Activated CD4-positive, alpha-beta T cell treated with anti-CD3 and anti-CD28 coated beads for 24 hours (primary cell): Measurements from ENCODE around the gene CFLAR.

Experiments
- DNase-seq, 2 donors: peaks; one replicate each; pipeline ENCODE4 v3.0.0-alpha.2; 2020; ENCODE audit warnings: low read depth in 2 of 2

The CFLAR gene

GRCh38 chr2:201216918-201217317, 101.0 kb downstream of the CFLAR start:
- DNase-seq: no peak

GRCh38 chr2:201218780-201219179, 102.8 kb downstream of the CFLAR start:
- DNase-seq: no peak

- DNase-seq: no peak
These were observed 103.5 kb downstream of the CFLAR start for GRCh38 chr2:201219328-201220096.

- no peak for DNase-seq
These were observed 104.2 kb downstream of the CFLAR start for GRCh38 chr2:201220102-201220570.

DNA sequence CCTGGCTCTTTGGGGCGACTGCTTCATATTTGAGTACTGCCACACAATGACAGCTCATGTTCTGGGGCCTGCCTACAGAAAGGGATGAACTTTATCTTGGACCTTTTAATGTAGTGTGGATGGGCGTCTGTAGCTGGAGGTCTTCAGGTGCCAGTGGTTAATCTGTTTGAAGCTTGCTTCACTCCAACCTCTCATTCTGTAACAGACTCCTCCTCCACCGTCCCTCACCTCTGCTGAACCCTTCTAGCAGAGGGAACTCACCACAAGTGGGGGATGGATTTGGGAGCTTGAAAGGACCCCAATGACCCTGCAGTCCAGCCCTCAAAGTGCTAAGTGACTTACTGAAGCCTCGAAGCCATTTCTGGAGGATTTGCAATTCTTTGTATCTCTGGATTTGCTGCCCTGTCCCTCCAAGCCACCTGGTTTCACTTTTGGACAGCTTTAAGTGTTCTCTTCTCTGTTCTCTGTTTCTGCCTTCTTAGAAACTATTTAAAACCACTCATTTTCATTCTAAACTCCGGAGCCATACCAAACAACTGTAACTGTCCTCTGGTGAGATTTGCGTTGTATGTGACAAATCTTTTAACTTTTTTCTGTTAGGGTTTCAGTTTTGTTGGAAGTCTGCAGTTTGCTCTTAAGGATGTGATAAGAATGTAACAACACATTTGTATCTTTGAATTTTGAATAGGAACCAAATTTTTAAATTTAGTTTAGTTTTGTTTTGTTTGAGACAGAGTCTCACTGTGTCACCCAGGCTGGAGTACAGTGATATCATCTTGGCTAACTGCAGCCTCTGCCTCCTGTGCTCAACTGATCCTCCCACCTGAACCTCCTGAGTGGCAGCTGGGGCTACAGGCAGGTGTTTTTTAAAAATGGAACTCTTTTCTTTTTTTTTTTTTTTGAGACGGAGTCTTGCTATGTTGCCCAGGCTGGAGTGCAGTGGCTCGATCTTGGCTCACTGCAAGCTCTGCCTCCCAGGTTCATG, 107.4 kb downstream of the CFLAR start:
- no peak for DNase-seq
